ENCODE measurements around the gene PITPNM3. TPM values are rescaled to one million over a fixed set of nuclear protein-coding genes. Genes with fewer than 3 reads are reported as not detected.

Gene PITPNM3
- total and polyA plus RNA-seq, 2 of the 8 experiments (the other 6 are each of a cell fraction or from before 2014, with no cell fraction given) = 1.7 to 3.1 TPM

- Histone ChIP-seq H2AK5ac (ENCODE audit: low read depth, low read length) (no peak overlapping the region), H3K56ac (replicated peaks; ENCODE audit: insufficient read length, low read depth, low read length) (no peak overlapping the region), H2AFZ (ENCODE audit: low read length) (no peak overlapping the region), H2BK5ac (ENCODE audit: low read depth, low read length) (no peak overlapping the region), H3K36me3 (ENCODE audit: control insufficient read depth in 2 of 4, insufficient read depth in 4 of 4, low read length in 3 of 4) (peaks cover 16 to 45% (median 39%) of the 10 kb centered on the region in 4 experiments; a peak in 7 of 8 replicates), H2BK120ac (replicated peaks; ENCODE audit: low read depth, low read length) (no peak overlapping the region), H3K9me3 (ENCODE audit: insufficient read depth in 2 of 2, low read depth in 1 of 2, low read length in 1 of 2) (peaks cover 0 to 2% of the 10 kb centered on the region in 2 experiments; a peak in 1 of 4 replicates), H2BK12ac (ENCODE audit: low read depth, low read length) (no peak overlapping the region), H4K5ac (ENCODE audit: insufficient read length, low read depth, low read length) (no peak overlapping the region), H2BK15ac (ENCODE audit: low read length) (no peak overlapping the region), H3K18ac (ENCODE audit: extremely low read depth, low read length) (no peak overlapping the region), H3K23ac (ENCODE audit: insufficient read length) (no peak overlapping the region), H3K27me3 (replicated peaks in 1 of 4; ENCODE audit: control insufficient read depth in 3 of 4, extremely low read depth in 1 of 4, insufficient read depth in 3 of 4, low read length in 3 of 4) (no peaks in the 10 kb centered on the region), H2BK20ac (ENCODE audit: low read length) (no peak overlapping the region), H3K9ac (replicated peaks in 1 of 4; ENCODE audit: extremely low read depth in 1 of 4, low read depth in 3 of 4, low read length in 3 of 4) (no peak overlapping the region), H4K20me1 (replicated peaks in 1 of 2; ENCODE audit: control insufficient read depth in 1 of 2, insufficient read depth in 2 of 2, low read length in 2 of 2) (no peaks in the 10 kb centered on the region), H3K4me1 (replicated peaks in 1 of 4; ENCODE audit: control insufficient read depth in 3 of 4, insufficient read depth in 4 of 4, low read length in 3 of 4) (no peaks in the 10 kb centered on the region), H4K8ac (ENCODE audit: extremely low read depth, insufficient read depth, low read length) (no peak overlapping the region), H3K27ac (ENCODE audit: low read depth, low read length) (no peak overlapping the region), H4K91ac (replicated peaks; ENCODE audit: insufficient read length, low read length) (no peak overlapping the region), H3K4me3 (ENCODE audit: extremely low read depth in 1 of 4, insufficient read depth in 2 of 4, low read depth in 3 of 4, low read length in 4 of 4) (no peak overlapping the region), H3K79me1 (ENCODE audit: low read depth, low read length) (no peaks in the 10 kb centered on the region), H3K23me2 (ENCODE audit: low read depth, low read length) (no peaks in the 10 kb centered on the region), H3K4me2 (ENCODE audit: insufficient read depth in 1 of 2, low read depth in 2 of 2, low read length in 2 of 2) (no peak overlapping the region), H3K14ac (ENCODE audit: insufficient read length) (no peak overlapping the region), H3K4ac (replicated peaks; ENCODE audit: insufficient read length, low read depth, low read length) (no peak overlapping the region), H3K79me2 (ENCODE audit: control insufficient read depth in 1 of 2, insufficient read depth in 2 of 2, low read length in 2 of 2) (no peaks in the 10 kb centered on the region)
- ChIA-PET CTCF (ENCODE audit: partially characterized antibody) (interaction anchor here (1.2 kb wide), 1 partner anchor 10 kb away, joined by 4 read pairs; no protein-coding TSS in a partner anchor), POLR2A (ENCODE audit: partially characterized antibody) (no interaction called here)
- FAIRE-seq (no peak), DNase-seq (ENCODE audit: low read depth in 1 of 2, low spot score in 2 of 2) (no peak)
- 86% methylated on average over 5 of the region's 5 CpGs; no CpG with 5 or more reads in 1 of the 2 experiments for WGBS, 2 experiments (ENCODE audit: extremely low coverage in 1 of 2, insufficient coverage in 1 of 2, insufficient read length in 1 of 2, insufficient replicate concordance in 2 of 2, low coverage in 1 of 2, low lambda C conversion rate in 2 of 2, missing lambda C conversion rate in 1 of 2)
- TF ChIP-seq SIN3A (conservative IDR thresholded peaks at IDR 0.05 in 1 of 2, IDR thresholded peaks at IDR 0.05 in 1 of 2; ENCODE audit: low read depth in 1 of 2, low read length in 2 of 2) (no peak), HDAC2 (IDR thresholded peaks at IDR 0.05; ENCODE audit: borderline replicate concordance in 1 of 2, low read depth in 2 of 2, low read length in 2 of 2) (no peak), BCL11A (IDR thresholded peaks at IDR 0.05; ENCODE audit: low read depth in 2 of 2, low read length in 2 of 2) (no peak), RAD21 (IDR thresholded peaks at IDR 0.05 in 1 of 2, conservative IDR thresholded peaks at IDR 0.05 in 1 of 2; ENCODE audit: low read depth in 2 of 2, low read length in 2 of 2) (no peak), CEBPB (IDR thresholded peaks at IDR 0.05; ENCODE audit: low read depth, low read length) (no peak), NANOG (IDR thresholded peaks at IDR 0.05; ENCODE audit: insufficient read depth, low read depth, low read length, poor library complexity, severe bottlenecking) (no peak), GABPA (IDR thresholded peaks at IDR 0.05; ENCODE audit: borderline replicate concordance, insufficient read depth, low read length) (no peak), YY1 (IDR thresholded peaks at IDR 0.05; ENCODE audit: low read depth, low read length) (no peak), POLR2AphosphoS5 (IDR thresholded peaks at IDR 0.05; ENCODE audit: low read depth, low read length) (no peak), CHD2 (IDR thresholded peaks at IDR 0.05; ENCODE audit: low read length) (no peak), EP300 (IDR thresholded peaks at IDR 0.05; ENCODE audit: borderline replicate concordance in 1 of 2, low read depth in 2 of 2, low read length in 2 of 2) (no peak), EGR1 (IDR thresholded peaks at IDR 0.05; ENCODE audit: borderline replicate concordance, low read depth, low read length) (no peak)
Measured at GRCh38 chr17:6588165-6588564, 31.8 kb upstream of the PITPNM3 start.
